Measurements from ENCODE around the gene PHACTR1. TPM values are rescaled to one million over a fixed set of nuclear protein-coding genes. Genes with fewer than 3 reads are reported as not detected.

PHACTR1 gene
- total and polyA plus RNA-seq, 9 of the 15 experiments (the other 6 are each of a cell fraction or from before 2014, with no cell fraction given), result 11.5 to 32.6 (median 22.0) TPM

GRCh38 chr6:13272131-13273046 is 555.8 kb downstream of the PHACTR1 start (continued):
- peak; percentile 60; the same call in 1 of the 2 replicates for TF ChIP-seq TFAP4 (CRISPR knock-in tag; IDR thresholded peaks at IDR 0.05; ENCODE audit: borderline replicate concordance)
- TF ChIP-seq ZFP36 (IDR thresholded peaks at IDR 0.05; ENCODE audit: low read depth, low read length, partially characterized antibody), result no peak
- TF ChIP-seq U2AF1 (optimal IDR thresholded peaks at IDR 0.05; ENCODE audit: low read depth, low read length), result no peak
- TF ChIP-seq BHLHE40 (IDR thresholded peaks at IDR 0.05; ENCODE audit: low read length), result peak; percentile 98
- 0 out of 2 replicates have a peak, but pooled peaks have one; percentile 7 for TF ChIP-seq POLR2H (tag; IDR thresholded peaks at IDR 0.05; ENCODE audit: low read depth)
- peak; percentile 46; the same call in 1 of the 2 replicates for TF ChIP-seq PHF8 (IDR thresholded peaks at IDR 0.05; ENCODE audit: borderline replicate concordance, low read length)
- peak; percentile 84 for TF ChIP-seq MAX (CRISPR knock-in tag; IDR thresholded peaks at IDR 0.05)
- no peak for TF ChIP-seq SAFB (IDR thresholded peaks at IDR 0.05; ENCODE audit: borderline replicate concordance, low read depth, low read length)
- TF ChIP-seq SIN3A (IDR thresholded peaks at IDR 0.05; ENCODE audit: borderline replicate concordance in 2 of 2, control insufficient read depth in 1 of 2, low read depth in 2 of 2, low read length in 2 of 2), result peak in 1 of 2 experiments; percentile 44; a peak in 1 of 4 replicates
- TF ChIP-seq ZNF263 (CRISPR knock-in tag; IDR thresholded peaks at IDR 0.05; ENCODE audit: borderline replicate concordance), result no peak
- TF ChIP-seq KDM5B (IDR thresholded peaks at IDR 0.05; ENCODE audit: insufficient replicate concordance, low read depth, low read length), result no peak
- no peak for TF ChIP-seq GTF2A2 (tag; IDR thresholded peaks at IDR 0.05)
- TF ChIP-seq ARHGAP35 (IDR thresholded peaks at IDR 0.05; ENCODE audit: partially characterized antibody), result no peak
- TF ChIP-seq E2F6 (IDR thresholded peaks at IDR 0.05; ENCODE audit: borderline replicate concordance in 1 of 2, extremely low read depth in 1 of 2, insufficient read depth in 1 of 2, insufficient read length in 1 of 2, low read depth in 1 of 2, low read length in 1 of 2, poor library complexity in 1 of 2, severe bottlenecking in 1 of 2), result peak; percentile 86 to 91
- TF ChIP-seq NFRKB (IDR thresholded peaks at IDR 0.05; ENCODE audit: low read depth), result peak; percentile 49; the same call in 1 of the 2 replicates
- 0 out of 2 replicates have a peak, but pooled peaks have one; percentile 20 for TF ChIP-seq DMBX1 (CRISPR knock-in tag; IDR thresholded peaks at IDR 0.05; ENCODE audit: borderline replicate concordance)
- TF ChIP-seq ZNF589 (CRISPR knock-in tag; IDR thresholded peaks at IDR 0.05; ENCODE audit: low read depth), result peak; percentile 72; the same call in 1 of the 2 replicates
- TF ChIP-seq ZNF140 (CRISPR knock-in tag; IDR thresholded peaks at IDR 0.05), result no peak
- TF ChIP-seq NR4A1 (CRISPR knock-in tag; IDR thresholded peaks at IDR 0.05), result no peak
- TF ChIP-seq NR4A1 (tag; IDR thresholded peaks at IDR 0.05), result 0 out of 2 replicates have a peak, but pooled peaks have one; percentile 43
- no peak for TF ChIP-seq MECOM (CRISPR knock-in tag; IDR thresholded peaks at IDR 0.05)
- peak; percentile 94 for TF ChIP-seq L3MBTL2 (IDR thresholded peaks at IDR 0.05)
- 0 out of 2 replicates have a peak, but pooled peaks have one; percentile 24 for TF ChIP-seq NBN (IDR thresholded peaks at IDR 0.05; ENCODE audit: low read depth)
- peak; percentile 10 to 36; a peak in 1 of 4 replicates for TF ChIP-seq RAD21 (CRISPR knock-in tag; conservative IDR thresholded peaks at IDR 0.05 in 1 of 2, IDR thresholded peaks at IDR 0.05 in 1 of 2)
- no peak for TF ChIP-seq CBFB (CRISPR knock-in tag; IDR thresholded peaks at IDR 0.05)
